Kidney tubule cell (primary cell): Measurements from ENCODE around the gene TRIM69.

Source experiments
- DNase-seq: peaks from one replicate; pipeline ENCODE4 v3.0.0-alpha.2; 2018; ENCODE audit warnings: low spot score

The TRIM69 gene

GRCh38 chr15:44804298-44805046 lies 68.1 kb downstream of the TRIM69 start:
- no peak for DNase-seq

- no peak for DNase-seq
These were observed 72.2 kb downstream of the TRIM69 start for GRCh38 chr15:44808557-44808956.

GRCh38 chr15:44810237-44810636 lies 73.9 kb downstream of the TRIM69 start:
- no peak for DNase-seq

GRCh38 chr15:44811337-44811736 lies 75.0 kb downstream of the TRIM69 start:
- DNase-seq = no peak

GRCh38 chr15:44812029-44812517 lies 75.7 kb downstream of the TRIM69 start:
- DNase-seq = no peak

- DNase-seq = no peak
These were observed 76.9 kb downstream of the TRIM69 start for GRCh38 chr15:44813231-44813630.
